Vagina (tissue), 2 donors: ENCODE measurements around the gene LGR6. TPM values are rescaled to one million over a fixed set of nuclear protein-coding genes. Genes with fewer than 3 reads are reported as not detected.

Experiments used
- DNase-seq, 2 donors: peaks; one replicate each; pipeline ENCODE4 v3.0.0-alpha.2; 2017; ENCODE audit errors: extremely low spot score in 2 of 2
- H3K27ac ChIP-seq: fragments of 200-600 bp; sonication (generic); one replicate; pipeline ENCODE4 v1.5.1; 2019
- H3K27me3 ChIP-seq: fragments of 200-600 bp; sonication (generic); one replicate; pipeline ENCODE4 v1.5.1; 2019
- H3K36me3 ChIP-seq, 2 donors: fragments of 200-600 bp; sonication (generic); one replicate each; pipeline ENCODE4 v1.5.1; 2017 to 2019
- H3K4me1 ChIP-seq: fragments of 200-600 bp; sonication (generic); one replicate; pipeline ENCODE4 v1.5.1; 2019
- H3K4me3 ChIP-seq, 2 donors: fragments of 200-600 bp; sonication (generic); 1 replicate in 1 of 2; 2 replicates in 1 of 2; pipeline ENCODE4 v1.5.1; 2016 to 2019
- H3K9me3 ChIP-seq: fragments of 200-600 bp; sonication (generic); one replicate; pipeline ENCODE4 v1.5.1; 2019
- POLR2A ChIP-seq, 2 donors: fragments of 450-650 bp; IDR thresholded peaks; one replicate each; pipeline ENCODE4 v1.6.1; 2017; ENCODE audit warnings: antibody characterized with exemption in 2 of 2, mild to moderate bottlenecking in 2 of 2, moderate library complexity in 2 of 2
- POLR2AphosphoS5 ChIP-seq, 2 donors: sonication (generic); formaldehyde crosslinking; IDR thresholded peaks; one replicate each; pipeline ENCODE4 v1.9.0; 2017; ENCODE audit warnings: antibody characterized with exemption in 2 of 2, mild to moderate bottlenecking in 2 of 2, low read depth in 1 of 2; ENCODE audit not compliant: insufficient read depth in 1 of 2
- intact Hi-C: fragments of 100-400 bp; cut with DNase I; formaldehyde crosslinking; loops from one replicate; pipeline ENCODE4 v1.15.1; 2023
- total RNA-seq: library from RNA; depleted of rRNA; stranded (reverse); fragments of >200 nt; gene quantifications from one replicate; pipeline ENCODE4 v1.2.3, GENCODE V29; 2016
- TF ChIP-seq, protein P1 (sequence below), 3 experiments: fragments of 450-650 bp in 2 of 3; fragments of 200-600 bp in 1 of 3; sonication (generic) in 1 of 3; IDR thresholded peaks; one replicate each; pipeline ENCODE4 v1.5.1; 2017 to 2019; ENCODE audit warnings: antibody characterized with exemption in 3 of 3, mild to moderate bottlenecking in 2 of 3, moderate library complexity in 2 of 3

LGR6 gene
- total RNA-seq, 1 donor from 2014 or later = 6.6 TPM

DNA sequence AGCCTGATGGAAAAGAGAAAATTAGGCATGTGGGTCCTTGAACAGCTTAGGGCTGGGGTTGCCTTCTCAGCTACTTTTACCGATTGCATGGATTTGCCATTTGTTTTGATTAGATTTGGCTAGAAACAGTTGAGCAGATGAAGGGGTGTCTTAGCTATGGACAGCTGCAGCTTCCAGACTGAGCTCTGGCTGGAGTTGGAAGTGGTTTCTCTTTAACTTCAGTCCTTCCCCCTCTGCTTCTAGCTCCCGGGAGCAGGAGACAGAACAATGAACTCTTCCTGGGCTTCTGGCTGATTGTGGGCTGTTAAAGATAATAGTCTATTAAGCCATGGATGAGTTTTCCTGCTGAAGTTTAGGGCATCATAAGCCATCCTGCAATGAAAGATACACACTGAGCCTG is 97.4 kb downstream of the LGR6 start:
- TF ChIP-seq, protein P1, sequence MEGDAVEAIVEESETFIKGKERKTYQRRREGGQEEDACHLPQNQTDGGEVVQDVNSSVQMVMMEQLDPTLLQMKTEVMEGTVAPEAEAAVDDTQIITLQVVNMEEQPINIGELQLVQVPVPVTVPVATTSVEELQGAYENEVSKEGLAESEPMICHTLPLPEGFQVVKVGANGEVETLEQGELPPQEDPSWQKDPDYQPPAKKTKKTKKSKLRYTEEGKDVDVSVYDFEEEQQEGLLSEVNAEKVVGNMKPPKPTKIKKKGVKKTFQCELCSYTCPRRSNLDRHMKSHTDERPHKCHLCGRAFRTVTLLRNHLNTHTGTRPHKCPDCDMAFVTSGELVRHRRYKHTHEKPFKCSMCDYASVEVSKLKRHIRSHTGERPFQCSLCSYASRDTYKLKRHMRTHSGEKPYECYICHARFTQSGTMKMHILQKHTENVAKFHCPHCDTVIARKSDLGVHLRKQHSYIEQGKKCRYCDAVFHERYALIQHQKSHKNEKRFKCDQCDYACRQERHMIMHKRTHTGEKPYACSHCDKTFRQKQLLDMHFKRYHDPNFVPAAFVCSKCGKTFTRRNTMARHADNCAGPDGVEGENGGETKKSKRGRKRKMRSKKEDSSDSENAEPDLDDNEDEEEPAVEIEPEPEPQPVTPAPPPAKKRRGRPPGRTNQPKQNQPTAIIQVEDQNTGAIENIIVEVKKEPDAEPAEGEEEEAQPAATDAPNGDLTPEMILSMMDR (IDR thresholded peaks at IDR 0.05) = no peak
- no peak for TF ChIP-seq POLR2AphosphoS5 (IDR thresholded peaks at IDR 0.05; ENCODE audit: insufficient read depth in 1 of 2, low read depth in 1 of 2)
- no peak for TF ChIP-seq POLR2A (IDR thresholded peaks at IDR 0.05)
- Histone ChIP-seq H3K27ac (no peak overlapping the region), H3K4me1 (peaks cover 13% of the 10 kb centered on the region), H3K36me3 (no peaks in the 10 kb centered on the region), H3K9me3 (no peaks in the 10 kb centered on the region), H3K4me3 (no peak overlapping the region), H3K27me3 (no peaks in the 10 kb centered on the region)
- DNase-seq = no peak
- intact Hi-C loops = no loop called here

DNA sequence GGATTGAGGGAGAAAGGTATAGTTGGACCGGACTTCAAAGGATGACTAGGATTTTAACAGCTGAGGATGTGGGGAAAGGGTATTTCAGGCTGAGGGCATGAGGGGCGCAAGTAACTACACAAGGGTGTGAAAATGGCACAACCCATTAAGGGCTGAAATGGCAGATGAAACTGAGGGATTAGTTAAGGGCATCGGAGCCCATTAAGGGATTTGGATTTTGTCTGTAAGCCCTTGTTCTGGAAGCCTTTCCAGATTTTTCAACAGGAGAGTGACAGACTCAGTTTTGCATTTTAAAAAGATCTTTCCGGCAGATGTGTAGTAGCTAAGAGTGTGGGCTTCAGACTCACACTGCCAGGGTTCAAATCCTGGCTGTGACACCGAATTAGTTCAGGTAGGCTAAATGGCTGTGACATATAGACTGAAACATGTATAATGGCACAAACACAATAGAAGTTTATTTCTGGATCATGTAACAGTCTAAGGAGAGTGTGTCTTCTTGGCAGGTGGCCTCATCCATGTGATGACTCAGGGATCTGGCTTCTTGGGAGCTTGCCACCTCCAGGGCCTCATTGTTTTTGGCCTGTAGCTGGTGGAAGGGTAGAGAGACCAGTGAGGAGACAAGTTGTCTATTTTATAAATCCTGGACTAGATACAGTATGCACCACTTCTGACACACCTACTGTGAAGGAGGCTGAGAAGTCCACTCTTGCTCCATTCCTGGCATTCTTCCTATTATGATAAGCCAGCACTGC is 98.5 kb downstream of the LGR6 start:
- no peaks in the 10 kb centered on the region for H3K27me3 ChIP-seq
- no peak overlapping the region for H3K27ac ChIP-seq
- peaks cover 1% of the 10 kb centered on the region for H3K4me1 ChIP-seq
- no peaks in the 10 kb centered on the region for H3K36me3 ChIP-seq
- no peak overlapping the region for H3K4me3 ChIP-seq
- H3K9me3 ChIP-seq = no peaks in the 10 kb centered on the region
- TF ChIP-seq, protein P1 (IDR thresholded peaks at IDR 0.05) = no peak
- TF ChIP-seq POLR2AphosphoS5 (IDR thresholded peaks at IDR 0.05; ENCODE audit: insufficient read depth in 1 of 2, low read depth in 1 of 2) (no peak), POLR2A (IDR thresholded peaks at IDR 0.05) (no peak)
- DNase-seq = no peak
- intact Hi-C loops = no loop called here

DNA sequence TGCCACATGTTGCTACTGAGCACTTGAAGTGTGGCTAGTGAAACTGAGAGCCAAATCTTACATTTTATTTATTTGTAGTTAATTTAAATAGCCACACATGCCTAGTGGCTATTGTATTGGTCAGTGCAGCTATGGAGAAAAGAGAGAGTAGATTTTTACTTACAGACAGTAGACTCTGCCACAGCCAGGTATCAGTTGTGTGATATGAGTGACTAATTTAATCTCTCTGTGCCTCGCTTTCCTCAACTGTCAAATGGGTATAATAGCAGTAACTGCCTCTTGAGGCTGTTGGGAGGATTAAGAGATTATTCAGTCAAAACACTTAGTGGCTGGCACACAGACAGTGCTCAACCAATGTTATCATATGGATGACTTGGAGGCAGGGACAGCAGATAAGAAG is 99.2 kb downstream of the LGR6 start:
- Histone ChIP-seq H3K27ac (no peak overlapping the region), H3K27me3 (no peaks in the 10 kb centered on the region), H3K4me1 (no peaks in the 10 kb centered on the region), H3K36me3 (no peaks in the 10 kb centered on the region), H3K4me3 (no peak overlapping the region), H3K9me3 (no peaks in the 10 kb centered on the region)
- TF ChIP-seq POLR2A (IDR thresholded peaks at IDR 0.05) (no peak), POLR2AphosphoS5 (IDR thresholded peaks at IDR 0.05; ENCODE audit: insufficient read depth in 1 of 2, low read depth in 1 of 2) (no peak)
- TF ChIP-seq, protein P1 (IDR thresholded peaks at IDR 0.05) = no peak
- intact Hi-C loops = no loop called here
- DNase-seq = no peak

DNA sequence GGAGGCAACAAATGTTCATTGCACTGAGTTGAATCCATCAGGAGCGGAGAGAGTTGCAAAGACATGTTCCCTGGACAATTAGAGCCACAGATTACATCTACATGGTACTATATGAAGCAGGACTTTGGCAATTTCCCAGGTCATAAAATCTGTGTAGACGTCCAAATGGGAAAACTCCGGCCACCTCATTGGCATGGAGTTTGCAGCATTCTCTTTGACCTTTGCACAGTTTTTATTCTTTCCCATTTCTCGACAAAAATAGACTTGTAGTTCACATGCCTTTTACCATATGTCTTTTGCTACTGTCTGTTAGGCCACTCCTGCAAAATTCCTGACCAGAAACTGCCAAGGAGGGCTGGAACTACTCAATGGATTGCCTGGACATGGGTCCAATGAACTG is 100.0 kb downstream of the LGR6 start:
- DNase-seq = no peak
- no peaks in the 10 kb centered on the region for H3K9me3 ChIP-seq
- no peaks in the 10 kb centered on the region for H3K27me3 ChIP-seq
- H3K4me1 ChIP-seq = no peaks in the 10 kb centered on the region
- no peak overlapping the region for H3K27ac ChIP-seq
- no peak overlapping the region for H3K4me3 ChIP-seq
- intact Hi-C loops = no loop called here
- TF ChIP-seq, protein P1 (IDR thresholded peaks at IDR 0.05) = no peak
- TF ChIP-seq POLR2AphosphoS5 (IDR thresholded peaks at IDR 0.05; ENCODE audit: insufficient read depth in 1 of 2, low read depth in 1 of 2) (no peak), POLR2A (IDR thresholded peaks at IDR 0.05) (no peak)
- no peaks in the 10 kb centered on the region for H3K36me3 ChIP-seq

DNA sequence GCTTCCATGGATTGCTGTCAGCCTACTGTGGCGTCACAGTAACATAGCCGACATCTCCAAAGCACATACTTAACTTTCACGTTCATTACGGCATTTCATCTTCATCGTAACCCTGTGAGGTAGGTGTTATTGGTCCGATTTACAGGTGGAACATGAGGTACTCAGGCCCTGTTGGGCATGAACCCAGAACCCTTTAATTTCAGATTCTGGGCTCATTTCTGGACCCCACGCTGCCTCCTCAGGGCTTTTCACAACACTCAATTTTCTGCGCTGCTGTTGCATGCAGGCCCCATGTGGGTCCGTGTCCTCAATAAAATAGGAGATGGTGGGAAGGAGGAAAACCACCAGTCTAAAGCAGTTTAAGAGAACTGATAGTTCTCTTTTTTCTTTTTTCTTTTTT is 108.6 kb downstream of the LGR6 start:
- no peaks in the 10 kb centered on the region for H3K4me1 ChIP-seq
- intact Hi-C loops = no loop called here

More for the DNA sequence above, 108.6 kb downstream of the LGR6 start:
- no peak overlapping the region for H3K27ac ChIP-seq
- H3K36me3 ChIP-seq = no peaks in the 10 kb centered on the region
- H3K27me3 ChIP-seq = no peaks in the 10 kb centered on the region
- no peaks in the 10 kb centered on the region for H3K9me3 ChIP-seq
- no peak for DNase-seq
- no peak overlapping the region for H3K4me3 ChIP-seq
- TF ChIP-seq POLR2AphosphoS5 (IDR thresholded peaks at IDR 0.05; ENCODE audit: insufficient read depth in 1 of 2, low read depth in 1 of 2) = no peak
- TF ChIP-seq POLR2A (IDR thresholded peaks at IDR 0.05) = no peak
- TF ChIP-seq, protein P1 (IDR thresholded peaks at IDR 0.05) = no peak
